ENCODE measurements around the gene TREML1.
"Not testable (repeated sequence)": the region's sequence is repeated elsewhere in the genome, so short reads cannot be mapped to it uniquely, and the experiment has no call there.

Gene TREML1

GRCh38 chr6:41122373-41122772, 31.8 kb downstream of the TREML1 start:
- Histone ChIP-seq H3K27me3 (no peaks in the 10 kb centered on the region), H3K4me1 (no peaks in the 10 kb centered on the region), H3K9me3 (no peaks in the 10 kb centered on the region), H3K36me3 (no peaks in the 10 kb centered on the region), H3K4me3 (ENCODE audit: low read depth, low read length) (no peak overlapping the region)
- TF ChIP-seq CTCF (IDR thresholded peaks at IDR 0.05; ENCODE audit: low read depth, low read length), result no peak
- DNase-seq, result no peak

- no peaks in the 10 kb centered on the region for H3K36me3 ChIP-seq
- no peaks in the 10 kb centered on the region for H3K9me3 ChIP-seq
- no peaks in the 10 kb centered on the region for H3K27me3 ChIP-seq
- H3K4me1 ChIP-seq, result no peaks in the 10 kb centered on the region
- DNase-seq, result no peak
- H3K4me3 ChIP-seq (ENCODE audit: low read depth, low read length), result no peak overlapping the region
- TF ChIP-seq CTCF (IDR thresholded peaks at IDR 0.05; ENCODE audit: low read depth, low read length), result no peak
Measured at GRCh38 chr6:41120058-41120457, 34.1 kb downstream of the TREML1 start.

- H3K9me3 ChIP-seq, result no peaks in the 10 kb centered on the region
- no peak overlapping the region for H3K4me3 ChIP-seq (ENCODE audit: low read depth, low read length)
- H3K4me1 ChIP-seq, result no peaks in the 10 kb centered on the region
- no peak for DNase-seq
- H3K36me3 ChIP-seq, result no peaks in the 10 kb centered on the region
- no peaks in the 10 kb centered on the region for H3K27me3 ChIP-seq
- no peak for TF ChIP-seq CTCF (IDR thresholded peaks at IDR 0.05; ENCODE audit: low read depth, low read length)
Measured at GRCh38 chr6:41119508-41119907, 34.6 kb downstream of the TREML1 start.

GRCh38 chr6:41115027-41115426, 39.1 kb downstream of the TREML1 start:
- not testable (repeated sequence) for H3K9me3 ChIP-seq; H3K27me3 ChIP-seq; DNase-seq; H3K4me3 ChIP-seq (ENCODE audit: low read depth, low read length); H3K36me3 ChIP-seq; H3K4me1 ChIP-seq

GRCh38 chr6:41111017-41111416, 43.1 kb downstream of the TREML1 start:
- no peaks in the 10 kb centered on the region for H3K36me3 ChIP-seq
- no peaks in the 10 kb centered on the region for H3K4me1 ChIP-seq
- H3K4me3 ChIP-seq (ENCODE audit: low read depth, low read length), result no peak overlapping the region
- H3K27me3 ChIP-seq, result no peaks in the 10 kb centered on the region
- no peaks in the 10 kb centered on the region for H3K9me3 ChIP-seq
- DNase-seq, result no peak
- TF ChIP-seq CTCF (IDR thresholded peaks at IDR 0.05; ENCODE audit: low read depth, low read length), result no peak

- Histone ChIP-seq H3K9me3 (no peaks in the 10 kb centered on the region), H3K4me3 (ENCODE audit: low read depth, low read length) (no peak overlapping the region), H3K4me1 (no peaks in the 10 kb centered on the region), H3K36me3 (peaks cover 21% of the 10 kb centered on the region), H3K27me3 (no peaks in the 10 kb centered on the region)
- no peak for DNase-seq
- TF ChIP-seq CTCF (IDR thresholded peaks at IDR 0.05; ENCODE audit: low read depth, low read length), result no peak
Measured at GRCh38 chr6:41103847-41104246, 50.3 kb downstream of the TREML1 start.

- peaks cover 50% of the 10 kb centered on the region for H3K36me3 ChIP-seq
- no peaks in the 10 kb centered on the region for H3K9me3 ChIP-seq
- DNase-seq, result no peak
- no peaks in the 10 kb centered on the region; the same call in 1 of the 2 replicates for H3K4me1 ChIP-seq
- H3K27me3 ChIP-seq, result no peaks in the 10 kb centered on the region
- TF ChIP-seq CTCF (IDR thresholded peaks at IDR 0.05; ENCODE audit: low read depth, low read length), result no peak
- H3K4me3 ChIP-seq (ENCODE audit: low read depth, low read length), result no peak overlapping the region
Measured at GRCh38 chr6:41100871-41101287, 53.3 kb downstream of the TREML1 start.
